Measurements from ENCODE around the gene PLCB4. TPM values are rescaled to one million over a fixed set of nuclear protein-coding genes. Genes with fewer than 3 reads are reported as not detected.

PLCB4 gene
- total and polyA plus RNA-seq, 2 donors (not counting 1 experiment from before 2014, with no cell fraction given): 7.3 to 13.7 TPM

- Histone ChIP-seq H2AFZ (ENCODE audit: low read length) (no peak overlapping the region), H3K4me1 (ENCODE audit: control insufficient read depth, extremely low read depth, insufficient read depth, low read length) (no peaks in the 10 kb centered on the region), H3K36me3 (ENCODE audit: control insufficient read depth, insufficient read depth, low read length) (no peaks in the 10 kb centered on the region), H3K27ac (ENCODE audit: insufficient read depth, low read length) (no peak overlapping the region), H3K27me3 (ENCODE audit: control insufficient read depth, insufficient read depth, low read length) (peaks cover 33% of the 10 kb centered on the region), H3K4me2 (ENCODE audit: extremely low read depth, insufficient read depth, low read length) (no peak overlapping the region), H3K4me3 (replicated peaks in 1 of 4; ENCODE audit: control extremely low read depth in 1 of 4, insufficient read depth in 1 of 4, low read depth in 3 of 4, low read length in 4 of 4) (no peak overlapping the region), H3K9me3 (ENCODE audit: control insufficient read depth, insufficient read depth, low read depth, low read length) (no peaks in the 10 kb centered on the region), H3K9ac (ENCODE audit: insufficient read depth, low read length) (no peak overlapping the region), H4K20me1 (ENCODE audit: control insufficient read depth, extremely low read depth, insufficient read depth, low read length) (no peaks in the 10 kb centered on the region), H3K79me2 (ENCODE audit: control insufficient read depth, insufficient read depth, low read length) (no peaks in the 10 kb centered on the region)
- DNase-seq (ENCODE audit: low read depth in 2 of 2): no peak
- no peak for TF ChIP-seq EZH2 (IDR thresholded peaks at IDR 0.05; ENCODE audit: low read length, missing control alignments)
- TF ChIP-seq, protein P1, sequence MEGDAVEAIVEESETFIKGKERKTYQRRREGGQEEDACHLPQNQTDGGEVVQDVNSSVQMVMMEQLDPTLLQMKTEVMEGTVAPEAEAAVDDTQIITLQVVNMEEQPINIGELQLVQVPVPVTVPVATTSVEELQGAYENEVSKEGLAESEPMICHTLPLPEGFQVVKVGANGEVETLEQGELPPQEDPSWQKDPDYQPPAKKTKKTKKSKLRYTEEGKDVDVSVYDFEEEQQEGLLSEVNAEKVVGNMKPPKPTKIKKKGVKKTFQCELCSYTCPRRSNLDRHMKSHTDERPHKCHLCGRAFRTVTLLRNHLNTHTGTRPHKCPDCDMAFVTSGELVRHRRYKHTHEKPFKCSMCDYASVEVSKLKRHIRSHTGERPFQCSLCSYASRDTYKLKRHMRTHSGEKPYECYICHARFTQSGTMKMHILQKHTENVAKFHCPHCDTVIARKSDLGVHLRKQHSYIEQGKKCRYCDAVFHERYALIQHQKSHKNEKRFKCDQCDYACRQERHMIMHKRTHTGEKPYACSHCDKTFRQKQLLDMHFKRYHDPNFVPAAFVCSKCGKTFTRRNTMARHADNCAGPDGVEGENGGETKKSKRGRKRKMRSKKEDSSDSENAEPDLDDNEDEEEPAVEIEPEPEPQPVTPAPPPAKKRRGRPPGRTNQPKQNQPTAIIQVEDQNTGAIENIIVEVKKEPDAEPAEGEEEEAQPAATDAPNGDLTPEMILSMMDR (conservative IDR thresholded peaks at IDR 0.05 in 1 of 2, IDR thresholded peaks at IDR 0.05 in 1 of 2; ENCODE audit: low read depth in 1 of 2, low read length in 2 of 2): no peak
Observed at GRCh38 chr20:9518576-9519175, 449.8 kb downstream of the PLCB4 start.

DNA sequence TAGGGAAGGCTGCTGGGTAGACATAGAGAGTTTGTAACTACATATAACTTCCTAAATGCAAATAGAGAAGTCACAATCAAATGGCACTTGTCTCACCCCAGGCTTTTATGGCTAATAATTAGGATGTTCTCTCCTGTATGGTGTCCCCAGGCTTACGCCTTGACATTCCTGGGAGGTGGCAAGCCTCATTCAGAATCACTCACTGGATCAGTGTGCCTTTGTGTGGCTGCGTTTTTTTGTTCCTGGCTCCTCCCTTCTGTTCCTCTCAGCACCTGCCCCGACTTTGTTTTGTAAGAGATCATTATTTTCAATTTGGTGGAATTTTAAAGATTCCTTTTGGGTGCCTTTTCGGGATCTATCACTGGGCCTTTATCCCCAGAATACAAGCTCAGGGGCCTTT, 451.2 kb downstream of the PLCB4 start:
- no peaks in the 10 kb centered on the region for H3K9me3 ChIP-seq (ENCODE audit: control insufficient read depth, insufficient read depth, low read depth, low read length)
- H3K4me1 ChIP-seq (ENCODE audit: control insufficient read depth, extremely low read depth, insufficient read depth, low read length): no peaks in the 10 kb centered on the region
- no peaks in the 10 kb centered on the region for H4K20me1 ChIP-seq (ENCODE audit: control insufficient read depth, extremely low read depth, insufficient read depth, low read length)
- no peak overlapping the region for H3K4me2 ChIP-seq (ENCODE audit: extremely low read depth, insufficient read depth, low read length)
- no peak for TF ChIP-seq EZH2 (IDR thresholded peaks at IDR 0.05; ENCODE audit: low read length, missing control alignments)
- TF ChIP-seq, protein P1 (conservative IDR thresholded peaks at IDR 0.05 in 1 of 2, IDR thresholded peaks at IDR 0.05 in 1 of 2; ENCODE audit: low read depth in 1 of 2, low read length in 2 of 2): no peak
- no peaks in the 10 kb centered on the region for H3K79me2 ChIP-seq (ENCODE audit: control insufficient read depth, insufficient read depth, low read length)
- peaks cover 25% of the 10 kb centered on the region for H3K27me3 ChIP-seq (ENCODE audit: control insufficient read depth, insufficient read depth, low read length)
- H2AFZ ChIP-seq (ENCODE audit: low read length): no peak overlapping the region
- no peaks in the 10 kb centered on the region for H3K36me3 ChIP-seq (ENCODE audit: control insufficient read depth, insufficient read depth, low read length)
- no peak overlapping the region for H3K4me3 ChIP-seq (replicated peaks in 1 of 4; ENCODE audit: control extremely low read depth in 1 of 4, insufficient read depth in 1 of 4, low read depth in 3 of 4, low read length in 4 of 4)
- H3K27ac ChIP-seq (ENCODE audit: insufficient read depth, low read length): no peak overlapping the region
- no peak overlapping the region for H3K9ac ChIP-seq (ENCODE audit: insufficient read depth, low read length)
- no peak for DNase-seq (ENCODE audit: low read depth in 2 of 2)

GRCh38 chr20:9523636-9524035, 454.7 kb downstream of the PLCB4 start:
- Histone ChIP-seq H3K9ac (ENCODE audit: insufficient read depth, low read length) (no peak overlapping the region), H3K36me3 (ENCODE audit: control insufficient read depth, insufficient read depth, low read length) (no peaks in the 10 kb centered on the region)
- TF ChIP-seq EZH2 (IDR thresholded peaks at IDR 0.05; ENCODE audit: low read length, missing control alignments): no peak
- TF ChIP-seq, protein P1 (conservative IDR thresholded peaks at IDR 0.05 in 1 of 2, IDR thresholded peaks at IDR 0.05 in 1 of 2; ENCODE audit: low read depth in 1 of 2, low read length in 2 of 2): no peak

More at GRCh38 chr20:9523636-9524035, 454.7 kb downstream of the PLCB4 start:
- no peaks in the 10 kb centered on the region for H4K20me1 ChIP-seq (ENCODE audit: control insufficient read depth, extremely low read depth, insufficient read depth, low read length)
- no peak overlapping the region for H3K4me3 ChIP-seq (replicated peaks in 1 of 4; ENCODE audit: control extremely low read depth in 1 of 4, insufficient read depth in 1 of 4, low read depth in 3 of 4, low read length in 4 of 4)
- no peaks in the 10 kb centered on the region for H3K9me3 ChIP-seq (ENCODE audit: control insufficient read depth, insufficient read depth, low read depth, low read length)
- no peak overlapping the region for H3K27ac ChIP-seq (ENCODE audit: insufficient read depth, low read length)
- no peak overlapping the region for H2AFZ ChIP-seq (ENCODE audit: low read length)
- no peak for DNase-seq (ENCODE audit: low read depth in 2 of 2)
- H3K27me3 ChIP-seq (ENCODE audit: control insufficient read depth, insufficient read depth, low read length): peaks cover 3% of the 10 kb centered on the region
- H3K79me2 ChIP-seq (ENCODE audit: control insufficient read depth, insufficient read depth, low read length): no peaks in the 10 kb centered on the region
- no peaks in the 10 kb centered on the region for H3K4me1 ChIP-seq (ENCODE audit: control insufficient read depth, extremely low read depth, insufficient read depth, low read length)
- no peak overlapping the region for H3K4me2 ChIP-seq (ENCODE audit: extremely low read depth, insufficient read depth, low read length)

Measured in fibroblast of lung (primary cell).